PC-9 (cell line): ENCODE data around the gene SHANK3.

ENCODE experiments used
- CTCF ChIP-seq: fragments of 200-600 bp; sonication (generic); conservative IDR thresholded peaks from 2 replicates; pipeline ENCODE4 v1.6.1; 2017; ENCODE audit warnings: mixed run types, antibody characterized with exemption, mild to moderate bottlenecking, moderate library complexity
- EZH2 ChIP-seq: fragments of 200-600 bp; sonication (generic); IDR thresholded peaks from 2 replicates; pipeline ENCODE4 v1.8.0; 2017; ENCODE audit warnings: antibody characterized with exemption, low read depth

GRCh38 chr22:50640857-50641647 is 31.6 kb upstream of the SHANK3 start:
- no peak for TF ChIP-seq CTCF
- TF ChIP-seq EZH2: no peak
